ENCODE results near the gene KRT2. TPM values are rescaled to one million over a fixed set of nuclear protein-coding genes. Genes with fewer than 3 reads are reported as not detected.
A peak's percentile ranks its signal among the peaks of the same experiment; 100 is the strongest.

The KRT2 gene
- total and polyA plus RNA-seq, 4 donors, result not detected

GRCh38 chr12:52634266-52635056, 17.6 kb downstream of the KRT2 start:
- no peak for TF ChIP-seq YY1 (IDR thresholded peaks at IDR 0.05)
- no peak for TF ChIP-seq RXRA (IDR thresholded peaks at IDR 0.05)
- TF ChIP-seq EGR1 (IDR thresholded peaks at IDR 0.05; ENCODE audit: low read depth in 2 of 2), result no peak
- TF ChIP-seq HNF4A (conservative IDR thresholded peaks at IDR 0.05), result no peak
- no peak for TF ChIP-seq NR2F2 (IDR thresholded peaks at IDR 0.05)
- TF ChIP-seq CTCF (IDR thresholded peaks at IDR 0.05; ENCODE audit: low read depth, low read length, missing input control), result no peak
- TF ChIP-seq REST (IDR thresholded peaks at IDR 0.05), result no peak
- no peak for TF ChIP-seq MAX (IDR thresholded peaks at IDR 0.05)
- no peak for TF ChIP-seq ZBTB33 (IDR thresholded peaks at IDR 0.05)
- TF ChIP-seq SP1 (IDR thresholded peaks at IDR 0.05), result no peak
- no peak for TF ChIP-seq FOXA1 (IDR thresholded peaks at IDR 0.05)
- no peak for TF ChIP-seq FOXA2 (IDR thresholded peaks at IDR 0.05)
- TF ChIP-seq ATF3 (IDR thresholded peaks at IDR 0.05), result no peak
- TF ChIP-seq GABPA (IDR thresholded peaks at IDR 0.05 in 1 of 2, conservative IDR thresholded peaks at IDR 0.05 in 1 of 2), result no peak
- no peak for TF ChIP-seq TAF1 (conservative IDR thresholded peaks at IDR 0.05)
- Histone ChIP-seq H3K36me3 (ENCODE audit: control insufficient read depth in 4 of 4, insufficient read depth in 3 of 4, low read depth in 1 of 4, low read length in 3 of 4) (no peaks in the 10 kb centered on the region), H3K27me3 (ENCODE audit: control insufficient read depth in 4 of 4, insufficient read depth in 4 of 4, low read length in 3 of 4) (no peaks in the 10 kb centered on the region), H3K9me3 (ENCODE audit: control insufficient read depth in 4 of 4, low read length in 3 of 4) (no peaks in the 10 kb centered on the region), H3K27ac (ENCODE audit: low read depth in 1 of 2, low read length in 2 of 2) (no peak overlapping the region), H3K4me3 (ENCODE audit: low read depth in 1 of 3, low read length in 3 of 3) (no peak overlapping the region), H3K9ac (ENCODE audit: low read depth in 1 of 2, low read length in 2 of 2) (no peak overlapping the region), H3K4me1 (ENCODE audit: control insufficient read depth in 4 of 4, insufficient read depth in 4 of 4, low read length in 3 of 4) (no peaks in the 10 kb centered on the region)
- 46% methylated on average over 7 of the region's 7 CpGs for WGBS
- DNase-seq (ENCODE audit: low spot score), result peak; percentile 31

All from liver (tissue), 9 donors.